ENCODE data around the gene SYT14. TPM values are rescaled to one million over a fixed set of nuclear protein-coding genes. Genes with fewer than 3 reads are reported as not detected.

Gene SYT14
- total RNA-seq, 1 donor from 2014 or later, result 0.49 TPM

GRCh38 chr1:210024282-210024681 is 86.3 kb downstream of the SYT14 start:
- intact Hi-C loops (cut with DNase I), result no loop called here
- no peaks in the 10 kb centered on the region for H3K27me3 ChIP-seq
- no peaks in the 10 kb centered on the region for H3K36me3 ChIP-seq
- TF ChIP-seq, protein P1, sequence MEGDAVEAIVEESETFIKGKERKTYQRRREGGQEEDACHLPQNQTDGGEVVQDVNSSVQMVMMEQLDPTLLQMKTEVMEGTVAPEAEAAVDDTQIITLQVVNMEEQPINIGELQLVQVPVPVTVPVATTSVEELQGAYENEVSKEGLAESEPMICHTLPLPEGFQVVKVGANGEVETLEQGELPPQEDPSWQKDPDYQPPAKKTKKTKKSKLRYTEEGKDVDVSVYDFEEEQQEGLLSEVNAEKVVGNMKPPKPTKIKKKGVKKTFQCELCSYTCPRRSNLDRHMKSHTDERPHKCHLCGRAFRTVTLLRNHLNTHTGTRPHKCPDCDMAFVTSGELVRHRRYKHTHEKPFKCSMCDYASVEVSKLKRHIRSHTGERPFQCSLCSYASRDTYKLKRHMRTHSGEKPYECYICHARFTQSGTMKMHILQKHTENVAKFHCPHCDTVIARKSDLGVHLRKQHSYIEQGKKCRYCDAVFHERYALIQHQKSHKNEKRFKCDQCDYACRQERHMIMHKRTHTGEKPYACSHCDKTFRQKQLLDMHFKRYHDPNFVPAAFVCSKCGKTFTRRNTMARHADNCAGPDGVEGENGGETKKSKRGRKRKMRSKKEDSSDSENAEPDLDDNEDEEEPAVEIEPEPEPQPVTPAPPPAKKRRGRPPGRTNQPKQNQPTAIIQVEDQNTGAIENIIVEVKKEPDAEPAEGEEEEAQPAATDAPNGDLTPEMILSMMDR (IDR thresholded peaks at IDR 0.05), result no peak
- TF ChIP-seq POLR2AphosphoS5 (IDR thresholded peaks at IDR 0.05; ENCODE audit: insufficient read depth in 1 of 2, low read depth in 1 of 2), result no peak
- no peak for TF ChIP-seq POLR2A (IDR thresholded peaks at IDR 0.05)
- DNase-seq (ENCODE audit: extremely low spot score in 2 of 2), result no peak
- no peaks in the 10 kb centered on the region for H3K4me1 ChIP-seq
- no peaks in the 10 kb centered on the region for H3K9me3 ChIP-seq
- no peak overlapping the region for H3K4me3 ChIP-seq
- H3K27ac ChIP-seq, result no peak overlapping the region

DNA sequence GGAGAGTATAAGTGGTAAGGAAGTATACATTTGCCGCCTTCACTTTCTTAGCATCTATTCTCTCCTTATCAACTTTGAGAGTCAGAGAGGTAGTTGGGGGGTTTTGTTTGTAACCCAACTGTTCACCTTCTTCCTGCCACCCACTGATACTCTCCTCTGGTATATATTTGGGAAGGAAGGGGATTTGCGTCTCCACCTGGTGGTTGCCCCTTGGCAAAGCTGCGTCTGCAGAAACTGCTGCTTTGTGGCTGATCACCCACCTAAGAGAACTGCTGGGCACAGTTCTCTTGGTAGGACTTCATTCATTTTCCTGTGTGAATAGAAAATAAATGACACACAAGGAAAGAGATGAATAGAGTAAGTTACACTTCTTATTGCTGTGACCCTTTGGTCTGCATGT is 87.0 kb downstream of the SYT14 start:
- TF ChIP-seq, protein P1 (IDR thresholded peaks at IDR 0.05), result no peak
- TF ChIP-seq POLR2AphosphoS5 (IDR thresholded peaks at IDR 0.05; ENCODE audit: insufficient read depth in 1 of 2, low read depth in 1 of 2) (no peak), POLR2A (IDR thresholded peaks at IDR 0.05) (no peak)
- no peaks in the 10 kb centered on the region for H3K36me3 ChIP-seq
- intact Hi-C loops (cut with DNase I), result no loop called here
- no peak for DNase-seq (ENCODE audit: extremely low spot score in 2 of 2)
- H3K4me1 ChIP-seq, result no peaks in the 10 kb centered on the region
- no peaks in the 10 kb centered on the region for H3K9me3 ChIP-seq
- H3K4me3 ChIP-seq, result no peak overlapping the region
- H3K27me3 ChIP-seq, result no peaks in the 10 kb centered on the region
- no peak overlapping the region for H3K27ac ChIP-seq

DNA sequence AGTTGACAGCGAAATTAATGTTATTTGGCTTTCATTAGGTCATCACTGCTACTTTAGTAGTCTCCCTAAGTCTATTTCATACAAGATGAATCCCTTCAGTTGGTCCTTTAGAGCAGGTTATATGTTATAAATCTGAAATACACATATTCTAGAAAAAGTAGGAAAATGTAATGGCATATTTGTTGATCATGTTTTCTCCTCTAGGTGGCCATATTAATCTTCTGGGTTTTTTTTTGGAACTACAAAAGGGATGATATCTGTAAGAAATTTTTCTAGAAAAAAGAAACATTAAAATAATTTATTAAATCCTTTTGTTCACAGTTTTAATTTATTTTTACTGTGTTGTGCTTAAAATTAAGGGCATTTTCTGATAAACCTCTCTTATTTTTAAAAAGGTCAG is 87.9 kb downstream of the SYT14 start:
- Histone ChIP-seq H3K9me3 (no peaks in the 10 kb centered on the region), H3K4me3 (no peak overlapping the region), H3K27ac (no peak overlapping the region), H3K36me3 (no peaks in the 10 kb centered on the region), H3K27me3 (no peaks in the 10 kb centered on the region), H3K4me1 (no peaks in the 10 kb centered on the region)
- TF ChIP-seq, protein P1 (IDR thresholded peaks at IDR 0.05), result no peak
- no peak for TF ChIP-seq POLR2A (IDR thresholded peaks at IDR 0.05)
- TF ChIP-seq POLR2AphosphoS5 (IDR thresholded peaks at IDR 0.05; ENCODE audit: insufficient read depth in 1 of 2, low read depth in 1 of 2), result no peak
- no peak for DNase-seq (ENCODE audit: extremely low spot score in 2 of 2)
- intact Hi-C loops (cut with DNase I), result no loop called here

DNA sequence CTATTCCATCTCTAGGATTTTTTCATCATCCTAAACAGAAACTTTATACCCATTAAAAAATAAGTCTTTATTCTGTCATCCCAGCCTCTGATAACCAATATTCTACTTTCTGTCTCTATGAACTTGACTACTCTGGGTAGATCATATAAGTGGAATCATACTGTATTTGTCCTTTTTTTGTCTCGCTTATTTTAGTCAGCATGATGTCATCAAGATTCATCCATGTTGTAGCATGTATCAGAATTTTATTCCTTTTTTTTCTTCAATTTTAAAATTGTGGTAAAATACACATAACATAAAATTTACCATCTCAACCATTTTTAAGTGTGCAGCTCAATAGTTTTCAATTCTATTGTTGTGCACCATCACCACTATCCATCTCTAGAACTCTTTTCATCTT is 90.0 kb downstream of the SYT14 start:
- Histone ChIP-seq H3K27ac (no peak overlapping the region), H3K36me3 (no peaks in the 10 kb centered on the region), H3K27me3 (no peaks in the 10 kb centered on the region), H3K4me3 (no peak overlapping the region), H3K9me3 (no peaks in the 10 kb centered on the region), H3K4me1 (no peaks in the 10 kb centered on the region)
- intact Hi-C loops (cut with DNase I), result no loop called here
- TF ChIP-seq POLR2A (IDR thresholded peaks at IDR 0.05), result no peak
- TF ChIP-seq, protein P1 (IDR thresholded peaks at IDR 0.05), result no peak
- no peak for TF ChIP-seq POLR2AphosphoS5 (IDR thresholded peaks at IDR 0.05; ENCODE audit: insufficient read depth in 1 of 2, low read depth in 1 of 2)
- no peak for DNase-seq (ENCODE audit: extremely low spot score in 2 of 2)

GRCh38 chr1:210031473-210031872 is 93.5 kb downstream of the SYT14 start:
- Histone ChIP-seq H3K4me1 (no peaks in the 10 kb centered on the region), H3K4me3 (no peak overlapping the region), H3K27ac (no peak overlapping the region), H3K27me3 (no peaks in the 10 kb centered on the region), H3K36me3 (no peaks in the 10 kb centered on the region), H3K9me3 (no peaks in the 10 kb centered on the region)
- TF ChIP-seq, protein P1 (IDR thresholded peaks at IDR 0.05), result no peak
- TF ChIP-seq POLR2AphosphoS5 (IDR thresholded peaks at IDR 0.05; ENCODE audit: insufficient read depth in 1 of 2, low read depth in 1 of 2) (no peak), POLR2A (IDR thresholded peaks at IDR 0.05) (no peak)
- DNase-seq (ENCODE audit: extremely low spot score in 2 of 2), result no peak
- intact Hi-C loops (cut with DNase I), result no loop called here

All from vagina (tissue), 2 donors.